HEK293 (cell line): ENCODE data around the gene ACE2.

Source experiments
- CTCF ChIA-PET: fragments of 350-600 bp; formaldehyde crosslinking; extraction: SDS; loops from one replicate; lab custom pipeline; 2021; ENCODE audit warnings: antibody characterized with exemption; lab: Yijun Ruan, JAX
- POLR2A ChIA-PET: fragments of 300-600 bp; formaldehyde crosslinking; extraction: SDS; loops from one replicate; lab custom pipeline; 2020; ENCODE audit warnings: antibody characterized with exemption, inconsistent platforms; lab: Yijun Ruan, JAX
- H3K27ac ChIP-seq: fragments of 200-500 bp; sonication (Bioruptor generic); 2 replicates; pipeline ENCODE4 v1.5.1; 2014; ENCODE audit warnings: low read depth, low read length, control low read depth, inconsistent platforms; ENCODE audit errors: extremely low read depth
- H3K36me3 ChIP-seq, 2 experiments: fragments of 200-500 bp in 1 of 2; sonication (Bioruptor generic) in 1 of 2; 1 replicate in 1 of 2; 2 replicates in 1 of 2; pipeline ENCODE4 v1.5.1; 2014 to 2017; ENCODE audit warnings: inconsistent platforms in 2 of 2, low read length in 2 of 2; ENCODE audit not compliant: control insufficient read depth in 2 of 2, insufficient read depth in 1 of 2
- H3K4me1 ChIP-seq: fragments of 200-500 bp; sonication (Bioruptor generic); 2 replicates; pipeline ENCODE4 v1.5.1; 2014; ENCODE audit warnings: mild to moderate bottlenecking, low read length, inconsistent platforms; ENCODE audit not compliant: control insufficient read depth, insufficient read depth
- H3K4me3 ChIP-seq: 2 replicates; pipeline ENCODE4 v1.5.1; 2011; ENCODE audit warnings: low read depth, mild to moderate bottlenecking, control low read depth, low read length, moderate library complexity
- H3K9me3 ChIP-seq: fragments of 200-500 bp; sonication (Bioruptor generic); 2 replicates; pipeline ENCODE4 v1.5.1; 2014; ENCODE audit warnings: low read depth, low read length, inconsistent platforms; ENCODE audit not compliant: control insufficient read depth, insufficient read depth
- BCL11A ChIP-seq: fragments of 450-650 bp; formaldehyde crosslinking; IDR thresholded peaks from 2 replicates; pipeline ENCODE4 v1.5.1; 2016; ENCODE audit warnings: low read depth, missing biosample characterization, missing genetic modification characterization
- FEZF1 ChIP-seq: fragments of 450-650 bp; formaldehyde crosslinking; IDR thresholded peaks from 2 replicates; pipeline ENCODE4 v1.5.1; 2016; ENCODE audit warnings: missing biosample characterization, missing genetic modification characterization
- HOXD13 ChIP-seq: sonication (generic); formaldehyde crosslinking; IDR thresholded peaks from 2 replicates; pipeline ENCODE4 v1.8.0; 2022; ENCODE audit warnings: missing genetic modification reagents, borderline replicate concordance
- MZF1 ChIP-seq: fragments of 450-650 bp; formaldehyde crosslinking; IDR thresholded peaks from 2 replicates; pipeline ENCODE4 v1.5.1; 2017; ENCODE audit warnings: missing biosample characterization, missing genetic modification characterization, borderline replicate concordance
- PRDM10 ChIP-seq: fragments of 450-650 bp; formaldehyde crosslinking; IDR thresholded peaks from 2 replicates; pipeline ENCODE4 v1.5.1; 2016; ENCODE audit warnings: missing biosample characterization, missing genetic modification characterization
- REST ChIP-seq: fragments of 450-650 bp; formaldehyde crosslinking; IDR thresholded peaks from 2 replicates; pipeline ENCODE4 v1.5.1; 2016; ENCODE audit warnings: missing biosample characterization, missing genetic modification characterization
- TRIM28 ChIP-seq: IDR thresholded peaks from 2 replicates; pipeline ENCODE4 v1.6.1; 2011; ENCODE audit warnings: low read length, control low read depth, borderline replicate concordance
- ZIC2 ChIP-seq: fragments of 450-650 bp; formaldehyde crosslinking; IDR thresholded peaks from 2 replicates; pipeline ENCODE4 v1.5.1; 2016; ENCODE audit warnings: missing biosample characterization, missing genetic modification characterization
- ZNF132 ChIP-seq: fragments of 450-650 bp; formaldehyde crosslinking; IDR thresholded peaks from 2 replicates; pipeline ENCODE4 v1.5.1; 2017; ENCODE audit warnings: missing biosample characterization, missing genetic modification characterization, borderline replicate concordance
- ZNF133 ChIP-seq: fragments of 450-650 bp; formaldehyde crosslinking; IDR thresholded peaks from 2 replicates; pipeline ENCODE4 v1.5.1; 2016; ENCODE audit warnings: missing biosample characterization, missing genetic modification characterization
- ZNF280C ChIP-seq: fragments of 450-650 bp; formaldehyde crosslinking; IDR thresholded peaks from 2 replicates; pipeline ENCODE4 v1.5.1; 2016; ENCODE audit warnings: missing biosample characterization, missing genetic modification characterization
- ZNF366 ChIP-seq: fragments of 450-650 bp; formaldehyde crosslinking; conservative IDR thresholded peaks from 2 replicates; pipeline ENCODE4 v1.5.1; 2016; ENCODE audit warnings: missing biosample characterization, missing genetic modification characterization
- ZNF398 ChIP-seq: fragments of 450-650 bp; formaldehyde crosslinking; IDR thresholded peaks from 2 replicates; pipeline ENCODE4 v1.5.1; 2017; ENCODE audit warnings: missing biosample characterization, missing genetic modification characterization
- ZNF404 ChIP-seq: fragments of 450-650 bp; formaldehyde crosslinking; IDR thresholded peaks from 2 replicates; pipeline ENCODE4 v1.5.1; 2017; ENCODE audit warnings: missing biosample characterization, missing genetic modification characterization
- ZNF416 ChIP-seq: fragments of 450-650 bp; formaldehyde crosslinking; IDR thresholded peaks from 2 replicates; pipeline ENCODE4 v1.5.1; 2016; ENCODE audit warnings: missing biosample characterization, missing genetic modification characterization
- ZNF423 ChIP-seq: fragments of 450-650 bp; formaldehyde crosslinking; IDR thresholded peaks from 2 replicates; pipeline ENCODE4 v1.5.1; 2016; ENCODE audit warnings: missing biosample characterization, missing genetic modification characterization
- ZNF449 ChIP-seq: fragments of 450-650 bp; formaldehyde crosslinking; IDR thresholded peaks from 2 replicates; pipeline ENCODE4 v1.5.1; 2017; ENCODE audit warnings: missing biosample characterization, mild to moderate bottlenecking, missing genetic modification characterization, moderate library complexity
- ZNF510 ChIP-seq: fragments of 450-650 bp; formaldehyde crosslinking; IDR thresholded peaks from 2 replicates; pipeline ENCODE4 v1.5.1; 2018; ENCODE audit warnings: mild to moderate bottlenecking, missing genetic modification characterization, missing biosample characterization; ENCODE audit not compliant: insufficient replicate concordance
- ZNF623 ChIP-seq: fragments of 450-650 bp; formaldehyde crosslinking; IDR thresholded peaks from 2 replicates; pipeline ENCODE4 v1.5.1; 2016; ENCODE audit warnings: missing biosample characterization, missing genetic modification characterization
- ZNF624 ChIP-seq: fragments of 450-650 bp; formaldehyde crosslinking; IDR thresholded peaks from 2 replicates; pipeline ENCODE4 v1.5.1; 2017; ENCODE audit warnings: missing biosample characterization, missing genetic modification characterization
- ZNF629 ChIP-seq: fragments of 450-650 bp; formaldehyde crosslinking; IDR thresholded peaks from 2 replicates; pipeline ENCODE4 v1.5.1; 2017; ENCODE audit warnings: missing biosample characterization, missing genetic modification characterization
- ZNF664 ChIP-seq: fragments of 450-650 bp; formaldehyde crosslinking; IDR thresholded peaks from 2 replicates; pipeline ENCODE4 v1.5.1; 2016; ENCODE audit warnings: missing biosample characterization, missing genetic modification characterization
- ZSCAN30 ChIP-seq: fragments of 450-650 bp; IDR thresholded peaks from 2 replicates; pipeline ENCODE4 v1.5.1; 2018; ENCODE audit warnings: missing biosample characterization, mild to moderate bottlenecking, missing genetic modification characterization, moderate library complexity

Gene ACE2

GRCh38 chrX:15576019-15576418 is 24.7 kb downstream of the ACE2 start (continued):
- TF ChIP-seq BCL11A (no peak), ZNF404 (tag by site-specific recombination) (no peak), ZNF132 (no peak), ZSCAN30 (tag by site-specific recombination) (peak; percentile 64; the same call in 1 of the 2 replicates)

GRCh38 chrX:15574017-15574416 is 26.7 kb downstream of the ACE2 start:
- H3K27ac ChIP-seq, result no peak overlapping the region
- H3K9me3 ChIP-seq, result no peaks in the 10 kb centered on the region
- TF ChIP-seq ZNF664 (tag by site-specific recombination) (no peak), ZNF133 (tag by site-specific recombination) (no peak), PRDM10 (tag by site-specific recombination) (no peak), TRIM28 (no peak), REST (tag by site-specific recombination) (no peak), FEZF1 (tag by site-specific recombination) (no peak), ZIC2 (tag by site-specific recombination) (no peak), MZF1 (tag by site-specific recombination) (no peak), ZNF624 (no peak), ZNF629 (tag by site-specific recombination) (no peak), ZNF366 (tag by site-specific recombination) (no peak), ZNF416 (no peak), ZNF398 (tag by site-specific recombination) (no peak), ZNF280C (tag by site-specific recombination) (no peak), ZNF623 (tag by site-specific recombination) (no peak), ZNF423 (tag by site-specific recombination) (no peak), HOXD13 (CRISPR knock-in tag) (no peak), ZNF510 (no peak), ZNF449 (tag by site-specific recombination) (no peak)
- H3K4me3 ChIP-seq, result no peak overlapping the region
- H3K4me1 ChIP-seq, result peaks cover 6% of the 10 kb centered on the region
- H3K36me3 ChIP-seq, result no peaks in the 10 kb centered on the region
- CTCF ChIA-PET, result interaction anchor here (0.7 to 1.3 kb wide), 3 partner anchors 91 to 106 kb away, joined by 3 to 4 read pairs (median 3); no protein-coding TSS in a partner anchor
- POLR2A ChIA-PET, result no interaction called here
